Loucy (cell line): ENCODE data around the gene ADORA1.
A peak's percentile ranks its signal among the peaks of the same experiment; 100 is the strongest.

Experiments used
- H2AFZ ChIP-seq: fragments of 200-600 bp; sonication (generic); 2 replicates; pipeline ENCODE4 v1.6.0; 2016; ENCODE audit warnings: antibody characterized with exemption, mild to moderate bottlenecking, low read length, moderate library complexity
- H3F3A ChIP-seq: fragments of 200-600 bp; 2 replicates; pipeline ENCODE4 v1.6.0; 2016; ENCODE audit warnings: antibody characterized with exemption, low read depth, mild to moderate bottlenecking
- H3K27me3 ChIP-seq: fragments of 200-600 bp; sonication (generic); 2 replicates; pipeline ENCODE4 v1.6.1; 2014; ENCODE audit warnings: low read length, mild to moderate bottlenecking; ENCODE audit not compliant: insufficient read depth, poor library complexity, severe bottlenecking
- H3K36me3 ChIP-seq: fragments of 200-600 bp; sonication (generic); 2 replicates; pipeline ENCODE4 v1.6.1; 2016; ENCODE audit warnings: low read length; ENCODE audit not compliant: insufficient read depth
- H3K4me1 ChIP-seq: fragments of 200-600 bp; sonication (generic); 2 replicates; pipeline ENCODE4 v1.5.1; 2014; ENCODE audit warnings: low read length, mild to moderate bottlenecking; ENCODE audit not compliant: insufficient read depth, poor library complexity, severe bottlenecking
- H3K4me2 ChIP-seq: fragments of 200-600 bp; sonication (generic); 2 replicates; pipeline ENCODE4 v1.6.0; 2014; ENCODE audit warnings: antibody characterized with exemption, low read length, low read depth, mild to moderate bottlenecking; ENCODE audit not compliant: poor library complexity, severe bottlenecking
- H3K4me3 ChIP-seq: fragments of 200-600 bp; sonication (generic); 2 replicates; pipeline ENCODE4 v1.5.1; 2014; ENCODE audit warnings: low read length, mild to moderate bottlenecking, mixed read lengths; ENCODE audit not compliant: poor library complexity, severe bottlenecking
- H3K79me2 ChIP-seq: fragments of 200-600 bp; sonication (generic); 2 replicates; pipeline ENCODE4 v1.6.1; 2014; ENCODE audit warnings: low read length; ENCODE audit not compliant: insufficient read depth
- H3K9ac ChIP-seq: fragments of 200-600 bp; sonication (generic); 2 replicates; pipeline ENCODE4 v1.6.0; 2014; ENCODE audit warnings: mild to moderate bottlenecking, low read depth, low read length, moderate library complexity; ENCODE audit not compliant: poor library complexity, severe bottlenecking
- H3K9me2 ChIP-seq: fragments of 200-600 bp; sonication (generic); replicated peaks from 2 replicates; pipeline ENCODE4 v1.6.1; 2016; ENCODE audit warnings: low read depth, low read length, mixed read lengths
- H3K9me3 ChIP-seq: fragments of 200-600 bp; sonication (generic); 2 replicates; pipeline ENCODE4 v1.6.1; 2014; ENCODE audit warnings: mild to moderate bottlenecking, antibody characterized with exemption, low read length, low read depth; ENCODE audit not compliant: insufficient read depth
- H4K20me1 ChIP-seq: fragments of 200-600 bp; sonication (generic); 2 replicates; pipeline ENCODE4 v1.6.0; 2014; ENCODE audit warnings: antibody characterized with exemption, low read length, mild to moderate bottlenecking; ENCODE audit not compliant: insufficient read depth, poor library complexity, severe bottlenecking
- EZH2phosphoT487 ChIP-seq: fragments of 200-600 bp; IDR thresholded peaks from 2 replicates; pipeline ENCODE4 v1.6.1; 2018; ENCODE audit warnings: antibody characterized with exemption, mild to moderate bottlenecking, moderate library complexity, borderline replicate concordance
- TF ChIP-seq, protein P1 (sequence below): fragments of 200-600 bp; sonication (generic); conservative IDR thresholded peaks from 2 replicates; pipeline ENCODE4 v1.5.1; 2014; ENCODE audit warnings: mild to moderate bottlenecking, antibody characterized with exemption, low read length

Gene ADORA1

DNA sequence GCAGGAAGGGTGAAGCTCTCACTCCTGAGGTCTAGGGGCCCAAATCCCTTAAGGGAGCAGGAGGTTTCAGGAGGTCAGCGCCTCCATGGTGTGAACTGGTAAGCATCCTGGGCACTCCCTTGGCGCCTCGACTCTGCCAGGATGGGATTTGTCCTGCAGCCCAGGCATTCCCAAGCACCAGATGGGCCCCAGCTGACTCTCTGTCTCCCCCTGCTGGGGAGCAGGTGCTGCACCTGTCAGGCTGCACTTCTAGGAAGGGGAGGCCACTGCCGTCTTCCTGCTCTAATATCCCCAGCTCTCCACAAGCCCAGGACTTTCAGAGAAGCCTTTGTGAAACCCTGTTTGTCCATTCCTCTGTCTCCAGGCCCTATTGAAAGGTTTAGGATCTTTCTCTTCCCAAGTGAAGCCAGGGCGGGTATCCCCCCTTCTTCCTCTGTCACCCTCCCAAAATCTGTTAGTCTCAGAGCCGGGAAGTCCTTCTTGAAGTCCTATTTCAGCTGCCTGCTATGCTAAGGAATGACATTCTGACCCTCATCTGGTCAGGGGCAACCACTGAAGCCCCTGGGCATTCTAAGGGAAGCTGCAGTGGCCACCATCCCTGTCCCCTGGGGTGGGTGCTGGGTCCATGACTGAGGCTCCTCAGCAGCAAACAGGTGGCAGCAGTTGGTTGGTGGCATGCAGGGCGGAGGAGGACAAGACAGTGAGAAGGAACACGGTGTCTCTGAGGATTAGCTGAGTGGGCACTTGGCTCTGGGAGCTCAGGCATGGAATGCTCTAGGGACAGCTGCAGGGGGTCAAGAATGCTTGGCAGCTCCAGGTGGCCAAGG is 44.9 kb downstream of the ADORA1 start:
- H3K79me2 ChIP-seq = no peaks in the 10 kb centered on the region
- H3K9me3 ChIP-seq = no peaks in the 10 kb centered on the region
- no peaks in the 10 kb centered on the region for H3K36me3 ChIP-seq
- no peak for TF ChIP-seq EZH2phosphoT487
- TF ChIP-seq, protein P1, sequence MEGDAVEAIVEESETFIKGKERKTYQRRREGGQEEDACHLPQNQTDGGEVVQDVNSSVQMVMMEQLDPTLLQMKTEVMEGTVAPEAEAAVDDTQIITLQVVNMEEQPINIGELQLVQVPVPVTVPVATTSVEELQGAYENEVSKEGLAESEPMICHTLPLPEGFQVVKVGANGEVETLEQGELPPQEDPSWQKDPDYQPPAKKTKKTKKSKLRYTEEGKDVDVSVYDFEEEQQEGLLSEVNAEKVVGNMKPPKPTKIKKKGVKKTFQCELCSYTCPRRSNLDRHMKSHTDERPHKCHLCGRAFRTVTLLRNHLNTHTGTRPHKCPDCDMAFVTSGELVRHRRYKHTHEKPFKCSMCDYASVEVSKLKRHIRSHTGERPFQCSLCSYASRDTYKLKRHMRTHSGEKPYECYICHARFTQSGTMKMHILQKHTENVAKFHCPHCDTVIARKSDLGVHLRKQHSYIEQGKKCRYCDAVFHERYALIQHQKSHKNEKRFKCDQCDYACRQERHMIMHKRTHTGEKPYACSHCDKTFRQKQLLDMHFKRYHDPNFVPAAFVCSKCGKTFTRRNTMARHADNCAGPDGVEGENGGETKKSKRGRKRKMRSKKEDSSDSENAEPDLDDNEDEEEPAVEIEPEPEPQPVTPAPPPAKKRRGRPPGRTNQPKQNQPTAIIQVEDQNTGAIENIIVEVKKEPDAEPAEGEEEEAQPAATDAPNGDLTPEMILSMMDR = peak; percentile 80
- H3K4me3 ChIP-seq = no peak overlapping the region
- H3K9ac ChIP-seq = no peak overlapping the region
- no peaks in the 10 kb centered on the region for H3K27me3 ChIP-seq
- H3F3A ChIP-seq = no peaks in the 10 kb centered on the region
- H2AFZ ChIP-seq = peak overlapping the region; percentile 51; the same call in 1 of the 2 replicates
- H4K20me1 ChIP-seq = no peaks in the 10 kb centered on the region
- no peaks in the 10 kb centered on the region for H3K9me2 ChIP-seq
- peaks cover 12% of the 10 kb centered on the region for H3K4me1 ChIP-seq
- H3K4me2 ChIP-seq = no peak overlapping the region

DNA sequence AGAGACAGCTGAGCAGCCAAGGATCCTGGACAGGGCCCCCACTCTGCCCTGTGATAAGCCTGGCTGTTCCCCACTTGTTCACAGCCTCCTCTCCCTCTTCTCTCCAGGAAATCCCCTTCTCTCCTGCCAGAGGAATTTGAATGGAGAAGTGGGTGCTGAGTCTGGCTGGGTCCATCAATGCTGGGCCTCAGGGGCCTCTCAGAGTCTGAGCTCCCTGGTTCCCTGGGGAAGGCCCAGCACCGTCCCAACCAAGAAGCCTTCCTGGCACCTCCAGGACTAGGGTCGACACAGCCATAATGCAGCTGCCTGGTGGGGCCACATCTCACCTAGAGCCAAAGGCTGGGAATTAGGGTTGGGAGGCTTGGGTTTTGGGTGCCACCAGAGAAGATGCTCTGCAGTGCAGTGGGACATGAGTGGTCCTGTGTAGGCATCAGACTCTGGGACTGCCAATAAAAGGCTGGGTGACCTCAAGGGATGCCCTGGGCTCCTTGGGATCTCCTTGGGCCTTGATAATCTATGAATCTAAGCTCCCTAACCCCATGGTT is 45.6 kb downstream of the ADORA1 start:
- H2AFZ ChIP-seq = no peak overlapping the region
- no peaks in the 10 kb centered on the region for H3F3A ChIP-seq
- no peaks in the 10 kb centered on the region for H4K20me1 ChIP-seq
- H3K4me3 ChIP-seq = no peak overlapping the region
- H3K9ac ChIP-seq = no peak overlapping the region
- H3K79me2 ChIP-seq = no peaks in the 10 kb centered on the region
- H3K9me2 ChIP-seq = no peaks in the 10 kb centered on the region
- TF ChIP-seq, protein P1 = no peak
- TF ChIP-seq EZH2phosphoT487 = no peak
- no peaks in the 10 kb centered on the region for H3K9me3 ChIP-seq
- H3K27me3 ChIP-seq = no peaks in the 10 kb centered on the region
- peaks cover 14% of the 10 kb centered on the region for H3K4me1 ChIP-seq
- H3K4me2 ChIP-seq = no peak overlapping the region
- no peaks in the 10 kb centered on the region for H3K36me3 ChIP-seq

DNA sequence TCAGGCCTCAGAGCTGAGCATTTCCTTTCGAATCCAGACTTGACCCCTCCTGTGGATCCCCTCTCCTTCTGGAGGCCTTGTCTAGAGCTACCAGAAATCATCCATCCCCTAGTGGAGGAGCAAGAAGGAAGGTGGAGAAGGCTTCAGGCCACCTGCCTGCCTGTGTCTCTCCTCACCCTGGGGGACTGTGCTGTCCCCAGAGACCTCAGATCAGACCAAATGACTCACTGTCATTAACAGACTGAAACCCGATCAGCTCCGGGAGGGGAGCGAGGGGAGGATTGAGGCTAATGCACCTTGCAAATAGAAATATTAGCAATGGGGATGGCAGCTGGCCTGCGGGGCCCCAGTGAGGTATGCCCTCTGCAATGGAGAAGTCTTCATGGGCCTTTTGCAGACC is 46.0 kb downstream of the ADORA1 start:
- Histone ChIP-seq H3K4me2 (no peak overlapping the region), H3K9me2 (no peaks in the 10 kb centered on the region), H3K27me3 (no peaks in the 10 kb centered on the region), H3F3A (no peaks in the 10 kb centered on the region), H3K9ac (no peak overlapping the region), H3K79me2 (no peaks in the 10 kb centered on the region), H3K4me1 (peaks cover 17% of the 10 kb centered on the region), H3K9me3 (no peaks in the 10 kb centered on the region), H2AFZ (no peak overlapping the region), H3K36me3 (no peaks in the 10 kb centered on the region), H3K4me3 (no peak overlapping the region), H4K20me1 (no peaks in the 10 kb centered on the region)
- TF ChIP-seq, protein P1 = no peak
- no peak for TF ChIP-seq EZH2phosphoT487
